Measurements from ENCODE around the gene TSPAN10. TPM values are rescaled to one million over a fixed set of nuclear protein-coding genes. Genes with fewer than 3 reads are reported as not detected.

The TSPAN10 gene
- total and polyA plus RNA-seq, 7 donors, result 0.36 to 1.7 (median 0.66) TPM

DNA sequence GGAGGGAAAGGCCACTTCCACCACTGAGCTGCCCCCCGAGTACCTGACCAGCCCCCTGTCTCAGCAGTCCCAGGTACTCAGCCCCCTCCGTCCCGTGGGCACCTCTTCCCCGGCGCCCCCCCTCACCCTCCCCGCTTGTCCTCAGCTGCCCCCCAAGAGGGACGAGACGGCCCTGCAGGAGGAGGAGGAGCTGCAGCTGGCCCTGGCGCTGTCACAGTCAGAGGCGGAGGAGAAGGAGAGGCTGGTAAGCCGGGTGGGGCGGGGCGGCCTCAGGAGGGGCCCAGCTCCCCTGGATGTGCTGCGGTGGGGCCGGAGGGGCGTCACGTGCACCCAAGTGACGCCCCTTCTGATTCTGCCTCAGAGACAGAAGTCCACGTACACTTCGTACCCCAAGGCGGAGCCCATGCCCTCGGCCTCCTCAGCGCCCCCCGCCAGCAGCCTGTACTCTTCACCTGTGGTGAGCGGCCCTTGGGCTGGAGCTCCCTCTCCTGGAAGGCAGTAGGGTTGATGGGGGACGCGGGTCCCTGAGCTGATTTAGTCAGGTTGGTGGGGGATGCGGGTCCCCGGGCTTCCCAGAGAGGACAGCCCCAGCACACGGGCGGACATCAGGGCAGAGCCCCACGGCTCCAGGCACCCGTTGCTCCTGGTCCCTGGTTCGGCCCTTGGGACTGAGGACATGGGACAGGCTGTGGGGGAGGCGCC is 56.7 kb downstream of the TSPAN10 start:
- H3K4me1 ChIP-seq, result no peaks in the 10 kb centered on the region
- no peak for TF ChIP-seq POLR2A (IDR thresholded peaks at IDR 0.05)
- no peak for TF ChIP-seq POLR2AphosphoS5 (IDR thresholded peaks at IDR 0.05)
- no peak for TF ChIP-seq EP300 (IDR thresholded peaks at IDR 0.05)
- no peak overlapping the region for H3K4me3 ChIP-seq
- H3K36me3 ChIP-seq, result peaks cover 53 to 100% (median 83%) of the 10 kb centered on the region in 4 donors
- no peaks in the 10 kb centered on the region for H3K27me3 ChIP-seq
- H3K27ac ChIP-seq, result no peak overlapping the region
- no peaks in the 10 kb centered on the region for H3K9me3 ChIP-seq
- no peak for DNase-seq
- 91 to 93% methylated on average over 35 of the region's 35 CpGs for WGBS, 2 donors
- intact Hi-C loops (cut with DNase I), result no loop called here

DNA sequence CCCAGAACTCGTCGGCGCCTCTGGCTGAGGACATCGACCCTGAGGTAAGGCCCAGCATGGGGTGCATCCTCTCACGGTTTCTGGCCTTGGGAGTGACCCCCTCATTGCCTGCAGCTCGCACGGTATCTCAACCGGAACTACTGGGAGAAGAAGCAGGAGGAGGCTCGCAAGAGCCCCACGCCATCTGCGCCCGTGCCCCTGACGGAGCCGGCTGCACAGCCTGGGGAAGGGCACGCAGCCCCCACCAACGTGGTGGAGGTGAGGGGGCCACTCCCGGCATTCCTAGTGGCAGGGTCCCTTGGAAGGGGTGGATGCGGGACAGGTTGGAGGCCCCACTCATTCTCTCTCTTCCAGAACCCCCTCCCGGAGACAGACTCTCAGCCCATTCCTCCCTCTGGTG is 57.8 kb downstream of the TSPAN10 start:
- intact Hi-C loops (cut with DNase I), result no loop called here
- no peak overlapping the region for H3K27ac ChIP-seq
- no peaks in the 10 kb centered on the region for H3K4me1 ChIP-seq
- no peak overlapping the region for H3K4me3 ChIP-seq
- no peaks in the 10 kb centered on the region for H3K27me3 ChIP-seq
- TF ChIP-seq POLR2A (IDR thresholded peaks at IDR 0.05), result no peak
- TF ChIP-seq POLR2AphosphoS5 (IDR thresholded peaks at IDR 0.05), result no peak
- TF ChIP-seq, protein P1, sequence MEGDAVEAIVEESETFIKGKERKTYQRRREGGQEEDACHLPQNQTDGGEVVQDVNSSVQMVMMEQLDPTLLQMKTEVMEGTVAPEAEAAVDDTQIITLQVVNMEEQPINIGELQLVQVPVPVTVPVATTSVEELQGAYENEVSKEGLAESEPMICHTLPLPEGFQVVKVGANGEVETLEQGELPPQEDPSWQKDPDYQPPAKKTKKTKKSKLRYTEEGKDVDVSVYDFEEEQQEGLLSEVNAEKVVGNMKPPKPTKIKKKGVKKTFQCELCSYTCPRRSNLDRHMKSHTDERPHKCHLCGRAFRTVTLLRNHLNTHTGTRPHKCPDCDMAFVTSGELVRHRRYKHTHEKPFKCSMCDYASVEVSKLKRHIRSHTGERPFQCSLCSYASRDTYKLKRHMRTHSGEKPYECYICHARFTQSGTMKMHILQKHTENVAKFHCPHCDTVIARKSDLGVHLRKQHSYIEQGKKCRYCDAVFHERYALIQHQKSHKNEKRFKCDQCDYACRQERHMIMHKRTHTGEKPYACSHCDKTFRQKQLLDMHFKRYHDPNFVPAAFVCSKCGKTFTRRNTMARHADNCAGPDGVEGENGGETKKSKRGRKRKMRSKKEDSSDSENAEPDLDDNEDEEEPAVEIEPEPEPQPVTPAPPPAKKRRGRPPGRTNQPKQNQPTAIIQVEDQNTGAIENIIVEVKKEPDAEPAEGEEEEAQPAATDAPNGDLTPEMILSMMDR (IDR thresholded peaks at IDR 0.05), result no peak
- TF ChIP-seq EP300 (IDR thresholded peaks at IDR 0.05), result no peak
- no peaks in the 10 kb centered on the region for H3K9me3 ChIP-seq
- WGBS, 2 donors, result 93 to 95% methylated on average over 19 of the region's 19 CpGs
- no peak for DNase-seq
- H3K36me3 ChIP-seq, result peaks cover 55 to 100% (median 74%) of the 10 kb centered on the region in 4 donors

DNA sequence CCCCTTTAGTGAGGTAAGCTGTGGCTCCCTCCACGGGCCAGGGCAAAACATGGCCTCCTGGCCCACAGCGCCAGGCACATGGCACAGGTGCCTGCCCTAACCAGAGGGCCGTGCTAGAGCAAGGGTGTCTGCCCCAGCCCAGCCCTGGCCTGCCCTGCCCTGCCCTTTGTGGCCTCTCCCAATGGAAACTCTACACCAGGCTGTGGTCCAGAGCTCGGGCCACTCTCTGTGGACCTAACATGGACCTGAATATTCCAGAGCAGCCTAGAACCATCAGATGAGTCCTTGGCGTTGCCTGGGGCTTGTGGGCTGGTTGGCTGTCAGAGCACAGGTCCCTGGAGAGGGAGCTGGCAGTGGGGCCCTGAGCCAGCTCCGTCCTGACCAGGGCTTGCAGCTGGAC is 58.2 kb downstream of the TSPAN10 start:
- H3K9me3 ChIP-seq, result no peaks in the 10 kb centered on the region
- no peak overlapping the region for H3K4me3 ChIP-seq
- no peaks in the 10 kb centered on the region for H3K27me3 ChIP-seq
- 88 to 94% methylated on average over 6 of the region's 6 CpGs for WGBS, 2 donors
- peaks cover 55 to 99% (median 70%) of the 10 kb centered on the region in 4 donors for H3K36me3 ChIP-seq
- no peak overlapping the region for H3K27ac ChIP-seq
- no peak for TF ChIP-seq POLR2AphosphoS5 (IDR thresholded peaks at IDR 0.05)
- TF ChIP-seq, protein P1 (IDR thresholded peaks at IDR 0.05), result no peak
- TF ChIP-seq EP300 (IDR thresholded peaks at IDR 0.05), result no peak
- no peak for TF ChIP-seq POLR2A (IDR thresholded peaks at IDR 0.05)
- no peak for DNase-seq
- intact Hi-C loops (cut with DNase I), result no loop called here
- no peaks in the 10 kb centered on the region for H3K4me1 ChIP-seq

DNA sequence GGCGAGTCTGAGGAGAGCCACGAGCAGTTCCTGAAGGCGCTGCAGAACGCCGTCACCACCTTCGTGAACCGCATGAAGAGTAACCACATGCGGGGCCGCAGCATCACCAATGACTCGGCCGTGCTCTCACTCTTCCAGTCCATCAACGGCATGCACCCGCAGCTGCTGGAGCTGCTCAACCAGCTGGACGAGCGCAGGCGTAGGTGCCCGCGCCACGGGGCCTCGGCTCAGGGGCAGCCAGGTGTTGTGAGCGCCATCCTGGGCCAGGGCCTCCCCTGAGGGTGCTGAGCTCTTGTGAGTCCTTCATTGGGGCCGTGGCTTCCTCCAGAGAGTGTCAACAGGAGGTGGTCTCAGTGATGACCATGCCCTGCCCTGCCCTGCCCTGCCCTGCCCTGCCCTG is 58.8 kb downstream of the TSPAN10 start:
- Histone ChIP-seq H3K4me1 (peaks cover 0 to 6% (median 3%) of the 10 kb centered on the region in 4 donors), H3K9me3 (no peaks in the 10 kb centered on the region), H3K27me3 (no peaks in the 10 kb centered on the region), H3K4me3 (no peak overlapping the region), H3K27ac (no peak overlapping the region), H3K36me3 (peaks cover 55 to 99% (median 68%) of the 10 kb centered on the region in 4 donors)
- TF ChIP-seq POLR2A (IDR thresholded peaks at IDR 0.05) (no peak), POLR2AphosphoS5 (IDR thresholded peaks at IDR 0.05) (no peak), EP300 (IDR thresholded peaks at IDR 0.05) (no peak)
- TF ChIP-seq, protein P1 (IDR thresholded peaks at IDR 0.05), result no peak
- 92 to 94% methylated on average over 22 of the region's 22 CpGs for WGBS, 2 donors
- intact Hi-C loops (cut with DNase I), result no loop called here
- DNase-seq, result no peak

DNA sequence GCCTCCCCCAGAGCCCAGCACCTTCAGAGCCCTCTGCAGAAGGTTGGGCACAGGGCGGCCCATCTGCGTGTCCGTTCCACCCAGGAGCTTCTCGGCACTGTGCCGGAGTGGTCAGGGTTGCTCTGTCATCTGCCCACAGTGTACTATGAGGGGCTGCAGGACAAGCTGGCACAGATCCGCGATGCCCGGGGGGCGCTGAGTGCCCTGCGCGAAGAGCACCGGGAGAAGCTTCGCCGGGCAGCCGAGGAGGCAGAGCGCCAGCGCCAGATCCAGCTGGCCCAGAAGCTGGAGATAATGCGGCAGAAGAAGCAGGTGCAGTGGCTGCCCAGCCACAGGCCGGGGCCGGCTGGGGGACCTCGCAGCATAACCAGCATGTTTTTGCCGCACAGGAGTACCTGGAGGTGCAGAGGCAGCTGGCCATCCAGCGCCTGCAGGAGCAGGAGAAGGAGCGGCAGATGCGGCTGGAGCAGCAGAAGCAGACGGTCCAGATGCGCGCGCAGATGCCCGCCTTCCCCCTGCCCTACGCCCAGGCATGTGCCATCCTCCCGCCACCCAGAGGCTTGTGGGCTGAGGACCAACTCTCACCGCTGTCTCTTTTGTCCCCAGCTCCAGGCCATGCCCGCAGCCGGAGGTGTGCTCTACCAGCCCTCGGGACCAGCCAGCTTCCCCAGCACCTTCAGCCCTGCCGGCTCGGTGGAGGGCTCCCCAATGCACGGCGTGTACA is 59.4 kb downstream of the TSPAN10 start:
- Histone ChIP-seq H3K9me3 (no peaks in the 10 kb centered on the region), H3K27ac (no peak overlapping the region), H3K4me1 (peaks cover 0 to 11% (median 9%) of the 10 kb centered on the region in 4 donors), H3K36me3 (peaks cover 53 to 99% (median 66%) of the 10 kb centered on the region in 4 donors), H3K4me3 (no peak overlapping the region), H3K27me3 (no peaks in the 10 kb centered on the region)
- 96 to 97% methylated on average over 40 of the region's 40 CpGs for WGBS, 2 donors
- TF ChIP-seq EP300 (IDR thresholded peaks at IDR 0.05) (no peak), POLR2AphosphoS5 (IDR thresholded peaks at IDR 0.05) (no peak), POLR2A (IDR thresholded peaks at IDR 0.05) (no peak)
- TF ChIP-seq, protein P1 (IDR thresholded peaks at IDR 0.05), result no peak
- intact Hi-C loops (cut with DNase I), result no loop called here
- no peak for DNase-seq

All from sigmoid colon (tissue), 7 donors.